Forelimb muscle (tissue), 1 donor: ENCODE measurements around the gene NRP1. TPM values are rescaled to one million over a fixed set of nuclear protein-coding genes. Genes with fewer than 3 reads are reported as not detected.

Experiments used
- DNase-seq: peaks from one replicate; pipeline ENCODE4 v3.0.0-alpha.2; 2013; ENCODE audit warnings: low read depth
- polyA plus RNA-seq: library from polyadenylated mRNA; unstranded; fragments of 120-200 nt; gene quantifications from one replicate; pipeline ENCODE4 v1.2.1, GENCODE V29; 2013; ENCODE audit not compliant: insufficient read length

The NRP1 gene
- polyA plus RNA-seq, 1 donor = 91.0 TPM

DNA sequence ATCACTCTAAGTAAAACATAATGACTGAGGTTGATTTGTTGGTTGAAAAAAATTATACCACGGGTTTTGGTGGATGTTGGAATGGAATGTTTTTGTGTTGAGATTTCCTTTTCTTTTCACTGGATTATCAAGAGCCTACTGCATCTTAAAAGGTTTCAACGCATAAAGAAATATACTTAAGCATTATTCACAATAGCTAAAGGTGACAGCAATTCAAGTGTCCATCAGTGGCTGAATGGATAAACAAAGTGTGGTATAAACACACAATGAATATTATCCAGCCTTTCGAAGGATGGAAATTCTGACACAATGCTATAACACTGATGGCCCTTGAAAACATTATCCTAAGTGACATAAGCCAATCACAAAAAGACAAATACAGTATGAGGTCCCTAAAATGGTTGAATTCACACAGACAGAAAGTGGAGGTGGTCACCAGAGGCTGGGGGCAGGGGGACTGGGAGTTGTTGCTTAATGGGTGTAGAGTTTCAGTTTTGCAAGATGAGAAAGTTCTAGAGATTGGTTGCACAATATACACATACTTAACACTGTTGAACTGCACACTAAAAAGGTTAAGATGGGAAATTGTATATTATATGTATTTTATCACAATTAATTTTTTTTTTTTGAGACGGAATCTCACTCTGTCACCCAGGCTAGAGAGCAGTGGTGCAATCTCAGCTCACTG, 122.3 kb downstream of the NRP1 start:
- no peak for DNase-seq

DNA sequence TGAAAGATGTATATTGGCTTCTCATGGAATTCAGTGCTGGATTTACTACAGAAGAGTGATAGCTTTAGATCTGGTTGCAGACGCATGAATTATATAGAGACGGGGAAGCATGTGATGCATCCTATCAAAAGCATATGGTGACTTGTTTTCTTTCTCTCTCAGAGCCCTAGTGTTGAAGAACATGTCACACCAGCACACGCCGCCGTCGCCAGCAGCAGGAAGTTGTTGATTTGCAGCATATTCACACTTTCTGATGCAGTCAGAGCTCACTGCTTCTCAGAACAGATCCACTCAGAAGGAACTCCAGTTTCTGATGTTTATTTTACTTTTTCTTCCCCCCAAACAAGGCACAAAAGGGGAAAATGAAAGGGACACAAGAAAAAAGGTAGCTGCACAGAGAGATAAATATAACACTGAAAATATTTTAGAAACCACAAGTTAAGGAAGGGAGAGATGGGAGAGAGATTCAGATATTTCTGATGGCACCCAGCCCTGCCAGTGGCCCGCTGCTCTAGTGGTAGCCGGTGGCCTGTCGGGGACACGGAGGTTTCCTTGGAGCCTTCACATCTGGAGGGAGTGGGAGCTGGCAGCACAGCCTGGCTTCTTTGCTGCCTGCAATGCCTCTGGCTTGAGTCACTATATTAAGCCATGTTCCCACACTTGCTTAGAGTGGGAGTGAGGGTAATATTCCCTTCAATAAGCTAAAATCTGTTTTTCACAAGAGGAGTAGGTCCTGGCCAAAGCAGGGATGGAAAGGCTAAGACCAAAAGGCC, 123.2 kb downstream of the NRP1 start:
- no peak for DNase-seq

GRCh38 chr10:33209802-33210201, 124.7 kb downstream of the NRP1 start:
- no peak for DNase-seq

- DNase-seq = no peak
Observed at GRCh38 chr10:33208166-33208565, 126.3 kb downstream of the NRP1 start.

DNA sequence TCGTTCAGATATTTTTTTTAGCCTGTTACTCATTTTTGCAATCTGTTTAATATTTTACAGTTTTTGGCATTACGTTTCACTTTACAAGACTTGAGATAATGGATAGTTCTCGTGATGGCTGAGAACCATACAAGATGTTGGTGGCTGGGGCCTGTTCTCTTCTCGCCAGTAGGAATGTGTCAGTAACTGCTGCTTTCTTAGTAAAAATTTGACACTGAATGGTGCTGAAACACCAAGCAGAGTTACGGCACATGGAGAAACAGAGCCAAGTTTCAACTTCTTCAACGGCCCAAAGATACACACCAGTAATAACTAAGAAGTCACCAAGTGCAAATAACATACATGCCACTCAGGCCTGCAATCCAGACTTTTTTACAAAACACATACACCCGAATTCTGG, 130.4 kb downstream of the NRP1 start:
- DNase-seq = no peak

DNA sequence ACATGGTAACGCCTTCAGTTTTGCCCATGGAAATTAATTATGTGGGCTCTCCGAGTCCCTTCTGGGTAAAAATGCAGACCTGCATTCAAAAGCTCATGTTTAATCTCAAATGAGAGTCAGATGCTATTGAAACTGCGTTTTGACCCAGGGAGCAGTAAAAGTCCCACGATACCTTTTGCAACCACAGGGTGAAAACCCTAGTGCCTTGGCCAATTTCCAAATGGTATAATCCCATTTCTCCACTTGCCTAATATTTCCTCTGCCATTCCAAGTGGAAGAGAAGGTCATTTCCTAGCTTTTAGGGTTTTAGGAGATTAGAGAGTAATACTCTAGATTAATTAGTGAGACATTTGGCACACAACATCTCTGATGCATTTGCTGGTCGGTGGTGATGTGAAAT, 132.5 kb downstream of the NRP1 start:
- no peak for DNase-seq

GRCh38 chr10:33201056-33201780, 133.2 kb downstream of the NRP1 start:
- no peak for DNase-seq

DNA sequence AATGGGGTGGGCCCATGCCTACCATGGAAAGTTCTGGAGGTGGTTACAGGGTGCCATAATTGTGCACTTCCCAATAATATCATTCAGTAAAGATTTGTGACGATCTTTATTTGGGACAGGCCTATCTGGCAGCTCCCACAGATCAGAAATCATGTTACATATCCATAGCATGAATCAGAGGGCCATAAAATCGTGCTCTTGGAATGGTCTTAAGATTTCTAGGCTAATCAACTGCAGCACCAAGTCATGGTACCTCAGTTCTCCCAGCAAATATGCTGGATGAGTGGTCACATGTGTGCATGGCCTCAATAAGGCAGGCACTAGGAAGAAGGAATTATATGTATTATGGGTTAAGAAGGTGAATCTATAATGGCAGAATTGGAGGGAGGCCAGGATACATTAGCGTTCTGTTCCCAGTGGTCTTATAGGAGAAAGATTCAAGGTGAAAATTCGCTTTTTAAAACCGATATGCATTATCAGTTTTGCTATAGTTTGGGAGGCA, 134.7 kb downstream of the NRP1 start:
- DNase-seq = no peak

DNA sequence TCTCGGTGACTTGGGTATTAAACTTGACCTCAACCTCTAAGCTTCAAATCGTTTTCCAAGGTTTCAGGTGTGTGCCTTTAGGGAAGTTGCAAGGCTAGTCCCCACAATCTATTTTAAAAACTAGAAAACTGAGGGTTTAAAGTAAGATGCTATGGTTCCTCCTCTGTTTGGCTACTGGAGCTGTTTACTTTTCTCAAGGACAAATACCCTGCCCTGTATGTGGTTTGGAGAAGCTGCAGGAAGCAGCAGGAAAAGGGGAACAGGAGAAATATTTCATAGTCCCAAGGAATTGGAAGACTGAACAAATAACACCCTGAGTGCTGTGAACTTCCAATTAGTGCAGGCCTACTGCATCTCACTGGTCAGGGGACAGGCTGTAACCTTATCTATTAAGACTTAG, 135.9 kb downstream of the NRP1 start:
- DNase-seq = no peak

- DNase-seq = no peak
Observed at GRCh38 chr10:33196710-33197491, 137.6 kb downstream of the NRP1 start.

GRCh38 chr10:33196377-33196706, 138.1 kb downstream of the NRP1 start:
- DNase-seq = no peak

- no peak for DNase-seq
Observed at GRCh38 chr10:33195608-33196376, 138.7 kb downstream of the NRP1 start.

GRCh38 chr10:33193701-33194521, 140.6 kb downstream of the NRP1 start:
- peak; percentile 16 for DNase-seq

GRCh38 chr10:33193057-33193700, 141.3 kb downstream of the NRP1 start:
- peak; percentile 86 for DNase-seq

DNA sequence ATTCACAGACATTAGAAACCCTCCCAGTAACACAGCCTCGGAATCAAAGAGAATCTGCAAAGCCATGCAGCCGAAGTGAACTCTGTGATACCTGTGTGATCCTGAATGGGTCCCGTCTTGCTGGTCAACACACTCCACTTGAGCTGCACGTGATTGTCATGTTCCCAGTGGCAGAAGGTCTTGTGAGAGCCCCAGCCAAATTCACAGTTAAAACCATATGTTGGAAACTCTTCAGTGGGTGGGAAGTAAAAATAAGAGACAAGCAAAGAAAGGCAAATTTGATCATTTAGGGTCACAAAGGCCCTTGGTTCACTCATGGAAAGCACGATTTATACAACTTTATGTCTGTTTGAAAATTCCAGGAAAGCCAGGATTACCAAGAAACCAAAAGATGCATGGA, 142.3 kb downstream of the NRP1 start:
- no peak for DNase-seq

DNA sequence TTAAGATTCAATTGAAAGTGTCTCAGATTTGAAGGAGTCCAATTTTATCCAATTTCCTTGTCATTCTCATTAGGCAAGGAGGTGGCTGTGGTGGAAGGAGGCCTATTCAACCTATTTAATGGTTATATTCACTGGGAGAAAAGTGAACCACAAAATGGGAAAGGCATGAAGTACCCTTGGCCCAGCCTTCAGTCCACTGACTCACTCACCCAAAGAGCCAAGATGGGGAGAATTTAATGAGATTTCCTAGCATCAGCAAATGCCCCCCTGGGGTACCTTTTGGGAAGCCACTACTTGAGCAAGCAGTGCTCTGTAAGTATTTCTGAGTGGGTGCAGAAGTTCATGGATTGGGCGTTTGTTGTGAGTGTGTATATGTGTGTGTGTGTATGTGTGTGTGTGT, 144.1 kb downstream of the NRP1 start:
- DNase-seq = no peak

- no peak for DNase-seq
Observed at GRCh38 chr10:33189808-33190207, 144.7 kb downstream of the NRP1 start.

GRCh38 chr10:33189363-33189762, 145.1 kb downstream of the NRP1 start:
- no peak for DNase-seq

DNA sequence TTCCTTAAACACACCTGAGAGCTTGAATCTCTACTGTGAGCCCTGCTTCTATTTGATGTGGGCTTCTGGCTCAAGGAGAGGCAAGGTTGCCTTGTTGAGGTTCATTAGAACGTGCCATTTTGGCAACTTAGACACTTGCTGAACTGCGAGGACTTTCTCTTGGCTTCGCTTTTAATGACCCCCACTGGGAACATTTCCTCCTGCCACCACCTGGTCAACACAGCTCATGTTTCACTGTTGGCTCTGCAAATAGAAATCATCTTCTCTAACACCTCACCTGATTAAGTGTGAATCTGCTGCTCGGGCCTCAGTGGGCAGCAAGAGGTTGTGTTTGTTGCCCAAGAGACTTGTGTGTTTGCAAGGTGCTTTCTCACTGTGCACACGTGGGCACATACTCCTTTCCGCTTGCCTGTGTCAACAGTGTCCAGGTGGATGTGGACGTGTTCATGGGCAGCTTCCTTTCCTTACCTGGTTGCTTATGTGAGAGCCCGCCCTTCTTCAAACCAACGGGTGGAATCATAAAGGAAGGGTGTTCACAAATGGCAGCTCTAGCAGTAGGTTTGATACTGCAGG, 147.0 kb downstream of the NRP1 start:
- DNase-seq = no peak
